HepG2 (cell line): Measurements from ENCODE around the gene TRPC6. TPM values are rescaled to one million over a fixed set of nuclear protein-coding genes. Genes with fewer than 3 reads are reported as not detected.

ENCODE experiments used
- ATAC-seq: fragments of 200-7000 bp; cut with Tn5 transposase; 3 replicates; pipeline ENCODE4 v1.9.1; 2020; ENCODE audit warnings: mild to moderate bottlenecking, moderate library complexity
- BruUV-seq: library from RNA; stranded (reverse); fragments of 400-500 nt; replicated peaks from 2 replicates; lab custom pipeline; 2021; lab: Mats Ljungman, UMichigan
- CTCF ChIA-PET: fragments of 300-600 bp; formaldehyde crosslinking; extraction: SDS; loops from one replicate; lab custom pipeline; 2021; ENCODE audit warnings: low total read pairs, inconsistent platforms, low intra/inter-chr PET ratio; lab: Yijun Ruan, JAX
- POLR2A ChIA-PET: fragments of 350-600 bp; sonication (Branson Sonifier 250); formaldehyde crosslinking; loops from one replicate; lab custom pipeline; 2020; ENCODE audit warnings: antibody characterized with exemption, inconsistent platforms; lab: Yijun Ruan, JAX
- DNase-seq: peaks from one replicate; pipeline ENCODE4 v3.0.0-alpha.2; 2015; ENCODE audit warnings: low spot score
- FAIRE-seq: peaks from 3 replicates; lab custom pipeline; 2011; peaks lifted over from hg19 to GRCh38; lab: Jason Lieb, UNC
- H2AFZ ChIP-seq: one replicate; pipeline ENCODE4 v1.6.1; 2011; ENCODE audit warnings: low read length, inconsistent platforms
- H3K27ac ChIP-seq: fragments of 300-600 bp; 3 replicates; pipeline ENCODE4 v1.8.0; 2011; ENCODE audit warnings: mixed run types, mild to moderate bottlenecking, mixed read lengths, low read length, inconsistent platforms; ENCODE audit not compliant: insufficient read depth; ENCODE audit errors: extremely low read length
- H3K27me3 ChIP-seq, 2 experiments: fragments of 200-600 bp in 1 of 2; 2 replicates in 1 of 2; 3 replicates in 1 of 2; pipeline versions ENCODE4 v1.6.0 to v1.8.0; 2011; ENCODE audit warnings: low read length in 2 of 2, mild to moderate bottlenecking in 2 of 2, moderate library complexity in 2 of 2, inconsistent platforms in 1 of 2; ENCODE audit not compliant: insufficient read depth in 2 of 2, control insufficient read depth in 1 of 2
- H3K36me3 ChIP-seq, 2 experiments: fragments of 200-600 bp in 1 of 2; replicated peaks in 1 of 2; 2 replicates in 1 of 2; 3 replicates in 1 of 2; pipeline versions ENCODE4 v1.5.1 to v1.8.0; 2011; ENCODE audit warnings: low read length in 2 of 2, inconsistent platforms in 1 of 2; ENCODE audit not compliant: insufficient read depth in 2 of 2, control insufficient read depth in 1 of 2
- H3K4me1 ChIP-seq: 2 replicates; pipeline ENCODE4 v1.5.1; 2012; ENCODE audit warnings: low read length, inconsistent platforms; ENCODE audit not compliant: insufficient read depth
- H3K4me2 ChIP-seq: 2 replicates; pipeline ENCODE4 v1.6.0; 2011; ENCODE audit warnings: low read depth, low read length, inconsistent platforms
- H3K4me3 ChIP-seq, 3 experiments: fragments of 200-600 bp in 1 of 3; sonication (generic), shearing (Covaris generic) in 1 of 3; replicated peaks in 1 of 3; 2 replicates each; pipeline ENCODE4 v1.5.1; 2011 to 2016; ENCODE audit warnings: low read length in 3 of 3, inconsistent platforms in 2 of 3, low read depth in 2 of 3, mild to moderate bottlenecking in 2 of 3, control low read depth in 1 of 3, mixed read lengths in 1 of 3; ENCODE audit not compliant: insufficient read depth in 1 of 3
- H3K79me2 ChIP-seq: one replicate; pipeline ENCODE4 v1.6.1; 2011; ENCODE audit warnings: low read length, inconsistent platforms; ENCODE audit not compliant: insufficient read depth
- H3K9ac ChIP-seq: 2 replicates; pipeline ENCODE4 v1.6.0; 2011; ENCODE audit warnings: mild to moderate bottlenecking, low read depth, low read length, inconsistent platforms; ENCODE audit not compliant: insufficient read depth
- H3K9me3 ChIP-seq: 2 replicates; pipeline ENCODE4 v1.5.1; 2012; ENCODE audit warnings: mild to moderate bottlenecking, low read length
- H4K20me1 ChIP-seq: 2 replicates; pipeline ENCODE4 v1.6.0; 2011; ENCODE audit warnings: inconsistent platforms, mild to moderate bottlenecking, low read length, moderate library complexity; ENCODE audit not compliant: insufficient read depth
- AGO2 ChIP-seq: fragments of 200-400 bp; formaldehyde crosslinking; optimal IDR thresholded peaks from 2 replicates; pipeline ENCODE3; 2017; ENCODE audit warnings: mild to moderate bottlenecking, low read depth, low read length, moderate library complexity
- ARNTL ChIP-seq: sonication (generic); formaldehyde crosslinking; IDR thresholded peaks from 2 replicates; pipeline ENCODE4 v1.4.0; 2020; ENCODE audit warnings: mild to moderate bottlenecking, missing genetic modification reagents
- ATF6 ChIP-seq: sonication (generic); formaldehyde crosslinking; conservative IDR thresholded peaks from 2 replicates; pipeline ENCODE4 v1.4.0; 2020; ENCODE audit warnings: missing genetic modification reagents
- CHD4 ChIP-seq: fragments of 200-600 bp; sonication (generic); IDR thresholded peaks from 2 replicates; pipeline ENCODE4 v1.7.0; 2017; ENCODE audit warnings: mild to moderate bottlenecking, low read length, borderline replicate concordance
- FOSL1 ChIP-seq: sonication (generic); formaldehyde crosslinking; IDR thresholded peaks from 2 replicates; pipeline ENCODE4 v1.9.0; 2021; ENCODE audit warnings: missing genetic modification reagents, borderline replicate concordance
- MLLT10 ChIP-seq: sonication (generic); formaldehyde crosslinking; IDR thresholded peaks from 2 replicates; pipeline ENCODE4 v1.4.0; 2020; ENCODE audit warnings: missing genetic modification reagents
- STAG1 ChIP-seq: sonication (generic); formaldehyde crosslinking; IDR thresholded peaks from 2 replicates; pipeline ENCODE4 v1.4.0; 2020; ENCODE audit warnings: missing genetic modification reagents
- ZNF468 ChIP-seq: sonication (generic); formaldehyde crosslinking; IDR thresholded peaks from 2 replicates; pipeline ENCODE4 v1.8.0; 2022; ENCODE audit warnings: mild to moderate bottlenecking, moderate library complexity, missing genetic modification reagents
- ZNF75D ChIP-seq: sonication (generic); formaldehyde crosslinking; IDR thresholded peaks from 2 replicates; pipeline ENCODE4 v1.8.1; 2023; ENCODE audit warnings: missing genetic modification reagents, mild to moderate bottlenecking, borderline replicate concordance
- ZNF790 ChIP-seq: sonication (generic); formaldehyde crosslinking; IDR thresholded peaks from 2 replicates; pipeline ENCODE4 v1.8.0; 2022; ENCODE audit warnings: missing genetic modification reagents, mild to moderate bottlenecking, borderline replicate concordance
- WGBS: methylation state at CpG from one replicate; pipeline ENCODE4 v1.1.6; 2017; ENCODE audit warnings: low lambda C conversion rate; 5-methylcytosine and 5-hydroxymethylcytosine counted together
- in situ Hi-C: cut with HindIII; loops from 2 replicates; pipeline ENCODE4 v1.10.0; 2017; ENCODE audit warnings: low pct_unique_long_range_greater_than_20kb; ENCODE audit not compliant: extremely low pct_ligation_motif_present
- intact Hi-C: fragments of 100-400 bp; cut with micrococcal nuclease; formaldehyde crosslinking; loops from one replicate; pipeline ENCODE4 v1.10.0; 2022; ENCODE audit not compliant: unreplicated experiment
- polyA plus RNA-seq, 8 experiments: library from polyadenylated mRNA; depleted of rRNA in 3 of 8; stranded (reverse) in 7 of 8; unstranded in 1 of 8; fragments of >200 nt; fragmentation: Illumina TruSeq in 4 of 8; extraction: Trizol in 4 of 8; gene quantifications; 2 replicates each; pipeline versions ENCODE4 v1.2.1 to v1.2.3, GENCODE V29; 2011 to 2016; ENCODE audit warnings: low read depth in 4 of 8, missing spikeins in 1 of 8, mixed read lengths in 1 of 8; ENCODE audit not compliant: insufficient read depth in 1 of 8
- total RNA-seq, 5 experiments: library from RNA; depleted of rRNA; stranded (reverse); fragments of >200 nt; fragmentation: Illumina TruSeq; extraction: Trizol; gene quantifications; 2 replicates each; pipeline ENCODE4 v1.2.3, GENCODE V29; 2016; ENCODE audit warnings: low read depth in 1 of 5
- TF ChIP-seq, protein P1 (sequence below): sonication (generic); formaldehyde crosslinking; IDR thresholded peaks from 2 replicates; pipeline ENCODE4 v1.4.0; 2020; ENCODE audit warnings: missing genetic modification reagents, borderline replicate concordance

The TRPC6 gene
- total and polyA plus RNA-seq, 2 of the 13 experiments (the other 11 are each of a cell fraction or from before 2014, with no cell fraction given): not detected

GRCh38 chr11:101521821-101522220, 62.0 kb downstream of the TRPC6 start:
- no peak for FAIRE-seq
- Histone ChIP-seq H3K4me3 (no peak overlapping the region), H3K36me3 (no peaks in the 10 kb centered on the region), H3K4me2 (no peak overlapping the region), H2AFZ (no peak overlapping the region), H3K9me3 (no peaks in the 10 kb centered on the region), H4K20me1 (no peaks in the 10 kb centered on the region), H3K4me1 (no peaks in the 10 kb centered on the region), H3K27me3 (no peaks in the 10 kb centered on the region), H3K9ac (no peak overlapping the region), H3K79me2 (no peaks in the 10 kb centered on the region), H3K27ac (no peak overlapping the region)
- DNase-seq: no peak
- POLR2A ChIA-PET: no interaction called here
- intact Hi-C loops (no loop called here), in situ Hi-C loops (no loop called here)
- 0% methylated on average over 2 of the region's 2 CpGs for WGBS
- BruUV-seq: no TSS peak
- ATAC-seq: no peak
- TF ChIP-seq AGO2: no peak
- TF ChIP-seq CHD4: no peak
- no peak for TF ChIP-seq ZNF790 (CRISPR knock-in tag)
- TF ChIP-seq ZNF75D (CRISPR knock-in tag): no peak
- TF ChIP-seq, protein P1, sequence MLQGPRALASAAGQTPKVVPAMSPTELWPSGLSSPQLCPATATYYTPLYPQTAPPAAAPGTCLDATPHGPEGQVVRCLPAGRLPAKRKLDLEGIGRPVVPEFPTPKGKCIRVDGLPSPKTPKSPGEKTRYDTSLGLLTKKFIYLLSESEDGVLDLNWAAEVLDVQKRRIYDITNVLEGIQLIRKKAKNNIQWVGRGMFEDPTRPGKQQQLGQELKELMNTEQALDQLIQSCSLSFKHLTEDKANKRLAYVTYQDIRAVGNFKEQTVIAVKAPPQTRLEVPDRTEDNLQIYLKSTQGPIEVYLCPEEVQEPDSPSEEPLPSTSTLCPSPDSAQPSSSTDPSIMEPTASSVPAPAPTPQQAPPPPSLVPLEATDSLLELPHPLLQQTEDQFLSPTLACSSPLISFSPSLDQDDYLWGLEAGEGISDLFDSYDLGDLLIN (CRISPR knock-in tag): no peak
- no peak for TF ChIP-seq ZNF468 (CRISPR knock-in tag)
- TF ChIP-seq STAG1 (CRISPR knock-in tag): no peak
- no peak for TF ChIP-seq MLLT10 (CRISPR knock-in tag)
- no peak for TF ChIP-seq ATF6 (CRISPR knock-in tag)
- TF ChIP-seq ARNTL: no peak
- no peak for TF ChIP-seq FOSL1 (CRISPR knock-in tag)
- CTCF ChIA-PET: no interaction called here
